Measurements from ENCODE around the gene MANSC1.

GRCh38 chr12:12380949-12381593 lies 31.0 kb upstream of the MANSC1 start:
- TF ChIP-seq CTCF (IDR thresholded peaks at IDR 0.05; ENCODE audit: low read depth, low read length, poor library complexity, severe bottlenecking) (no peak), EZH2phosphoT487 (IDR thresholded peaks at IDR 0.05; ENCODE audit: borderline replicate concordance, low read length) (no peak)

Data from DOHH2 (cell line).